ENCODE measurements around the gene DYNLT4.
"Not testable (repeated sequence)": the region's sequence is repeated elsewhere in the genome, so short reads cannot be mapped to it uniquely, and the experiment has no call there.

DYNLT4 gene

GRCh38 chr1:44788120-44788860, 18.9 kb downstream of the DYNLT4 start, which contains the start of gene BEST4:
BEST4 (minus strand) TSS chr1:44788170; CDS start chr1:44787705, 465 bp downstream.
- no peak for DNase-seq (ENCODE audit: low read depth, low spot score)

GRCh38 chr1:44787506-44787905, 19.6 kb downstream of the DYNLT4 start:
- no peak for DNase-seq (ENCODE audit: low read depth, low spot score)

GRCh38 chr1:44786841-44787426, 20.2 kb downstream of the DYNLT4 start:
- DNase-seq (ENCODE audit: low read depth, low spot score), result no peak

- DNase-seq (ENCODE audit: low read depth, low spot score), result no peak
Observed at GRCh38 chr1:44786138-44786840, 20.9 kb downstream of the DYNLT4 start.

- DNase-seq (ENCODE audit: low read depth, low spot score), result no peak
Observed at GRCh38 chr1:44785501-44786137, 21.5 kb downstream of the DYNLT4 start.

- DNase-seq (ENCODE audit: low read depth, low spot score), result no peak
Observed at GRCh38 chr1:44785029-44785380, 22.1 kb downstream of the DYNLT4 start.

- DNase-seq (ENCODE audit: low read depth, low spot score), result no peak
Observed at GRCh38 chr1:44784094-44785028, 22.8 kb downstream of the DYNLT4 start.

GRCh38 chr1:44783697-44784093, 23.5 kb downstream of the DYNLT4 start:
- DNase-seq (ENCODE audit: low read depth, low spot score), result no peak

GRCh38 chr1:44780583-44781121, 26.5 kb downstream of the DYNLT4 start:
- DNase-seq (ENCODE audit: low read depth, low spot score), result no peak

- no peak for DNase-seq (ENCODE audit: low read depth, low spot score)
Observed at GRCh38 chr1:44778705-44779576, 28.2 kb downstream of the DYNLT4 start.

GRCh38 chr1:44777969-44778635, 29.0 kb downstream of the DYNLT4 start:
- DNase-seq (ENCODE audit: low read depth, low spot score), result no peak

GRCh38 chr1:44777547-44777946, 29.6 kb downstream of the DYNLT4 start:
- DNase-seq (ENCODE audit: low read depth, low spot score), result no peak

- no peak for DNase-seq (ENCODE audit: low read depth, low spot score)
Observed at GRCh38 chr1:44776730-44777068, 30.5 kb downstream of the DYNLT4 start.

GRCh38 chr1:44775930-44776729, 31.0 kb downstream of the DYNLT4 start:
- DNase-seq (ENCODE audit: low read depth, low spot score), result no peak

GRCh38 chr1:44775078-44775929, 31.8 kb downstream of the DYNLT4 start, which contains the start of gene RPS8:
RPS8 (plus strand) TSS chr1:44775540; CDS start chr1:44775597, 57 bp downstream.
- peak; percentile 85 for DNase-seq (ENCODE audit: low read depth, low spot score)

- not testable (repeated sequence) for DNase-seq (ENCODE audit: low read depth, low spot score)
Observed at GRCh38 chr1:44766421-44766820, 40.7 kb downstream of the DYNLT4 start.

- DNase-seq (ENCODE audit: low read depth, low spot score), result no peak
Observed at GRCh38 chr1:44760876-44761275, 46.3 kb downstream of the DYNLT4 start.

GRCh38 chr1:44759077-44759476, 48.1 kb downstream of the DYNLT4 start:
- no peak for DNase-seq (ENCODE audit: low read depth, low spot score)

All from iPS DF 19.7 (cell line).